Anterior cingulate cortex (tissue), 58 donors: ENCODE data around the gene SLC8A1.

Experiments used
- DNase-seq, 58 donors: peaks; one replicate each; lab custom pipeline; 2025; lab: John Stamatoyannopoulos, UW

SLC8A1 gene

GRCh38 chr2:40210968-40211353 is 240.9 kb downstream of the SLC8A1 start:
- no peak for DNase-seq

- DNase-seq, result no peak
Measured at GRCh38 chr2:40210344-40210967, 241.4 kb downstream of the SLC8A1 start.

- no peak for DNase-seq
Measured at GRCh38 chr2:40209761-40210160, 242.1 kb downstream of the SLC8A1 start.

- no peak for DNase-seq
Measured at GRCh38 chr2:40208463-40208862, 243.4 kb downstream of the SLC8A1 start.

- DNase-seq, result no peak
Measured at GRCh38 chr2:40204268-40204667, 247.6 kb downstream of the SLC8A1 start.

GRCh38 chr2:40202798-40203400 is 249.0 kb downstream of the SLC8A1 start:
- DNase-seq, result no peak

- no peak for DNase-seq
Measured at GRCh38 chr2:40201425-40201824, 250.5 kb downstream of the SLC8A1 start.

GRCh38 chr2:40200366-40200915 is 251.4 kb downstream of the SLC8A1 start:
- no peak for DNase-seq

GRCh38 chr2:40199771-40200170 is 252.1 kb downstream of the SLC8A1 start:
- DNase-seq, result no peak

- peak in 5 of 58 donors; percentile 2 to 20 (median 7) for DNase-seq
Measured at GRCh38 chr2:40197121-40197520, 254.8 kb downstream of the SLC8A1 start.

GRCh38 chr2:40193670-40194026 is 258.2 kb downstream of the SLC8A1 start:
- DNase-seq, result no peak

GRCh38 chr2:40192864-40193669 is 258.8 kb downstream of the SLC8A1 start:
- DNase-seq, result no peak

GRCh38 chr2:40190457-40190856 is 261.4 kb downstream of the SLC8A1 start:
- no peak for DNase-seq

GRCh38 chr2:40189881-40190280 is 262.0 kb downstream of the SLC8A1 start:
- DNase-seq, result no peak

- DNase-seq, result no peak
Measured at GRCh38 chr2:40187054-40187453, 264.8 kb downstream of the SLC8A1 start.

- DNase-seq, result no peak
Measured at GRCh38 chr2:40184551-40184950, 267.3 kb downstream of the SLC8A1 start.

GRCh38 chr2:40181855-40182254 is 270.0 kb downstream of the SLC8A1 start:
- DNase-seq, result no peak

- DNase-seq, result no peak
Measured at GRCh38 chr2:40179801-40180200, 272.1 kb downstream of the SLC8A1 start.

- DNase-seq, result no peak
Measured at GRCh38 chr2:40178971-40179370, 272.9 kb downstream of the SLC8A1 start.

- no peak for DNase-seq
Measured at GRCh38 chr2:40178171-40178778, 273.6 kb downstream of the SLC8A1 start.

GRCh38 chr2:40177366-40177765 is 274.5 kb downstream of the SLC8A1 start:
- DNase-seq, result no peak
